ENCODE data around the gene ARRB1.
"Not testable (repeated sequence)": the region's sequence is repeated elsewhere in the genome, so short reads cannot be mapped to it uniquely, and the experiment has no call there.

The ARRB1 gene

DNA sequence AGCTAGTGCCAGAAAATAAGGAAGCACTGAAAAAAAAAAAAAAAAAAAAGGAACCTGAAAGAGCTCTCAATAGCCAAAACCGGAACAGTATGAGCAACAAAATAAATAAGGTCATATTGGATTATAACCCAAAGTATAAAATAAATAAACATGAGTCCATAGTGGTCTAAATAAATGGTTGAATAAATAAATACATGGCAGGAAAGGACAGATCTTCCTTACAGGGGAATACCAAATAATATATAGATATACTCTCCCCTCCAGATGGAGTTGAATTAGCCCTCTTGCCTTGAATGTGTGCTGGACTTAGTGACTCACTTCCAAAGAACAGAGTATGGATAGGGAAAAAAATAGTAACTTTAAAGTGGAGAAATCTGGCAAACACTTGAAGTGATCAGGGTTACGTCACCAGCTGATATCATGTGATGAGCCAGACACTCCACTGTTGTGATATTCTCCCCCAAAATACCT, 14.3 kb upstream of the ARRB1 start:
- no peak overlapping the region for H3K27ac ChIP-seq (ENCODE audit: poor library complexity, severe bottlenecking)
- no peak overlapping the region for H3K4me3 ChIP-seq (ENCODE audit: severe bottlenecking)
- no peaks in the 10 kb centered on the region for H3K36me3 ChIP-seq (ENCODE audit: low read depth)
- H3K27me3 ChIP-seq (ENCODE audit: insufficient read depth, poor library complexity, severe bottlenecking): no peaks in the 10 kb centered on the region
- H3K4me1 ChIP-seq (ENCODE audit: insufficient read depth, poor library complexity, severe bottlenecking): no peaks in the 10 kb centered on the region
- no peak for ATAC-seq (ENCODE audit: low read depth)
- no peak for DNase-seq (ENCODE audit: low spot score)
- no peaks in the 10 kb centered on the region for H3K9me3 ChIP-seq (ENCODE audit: severe bottlenecking)
- TF ChIP-seq, protein P1, sequence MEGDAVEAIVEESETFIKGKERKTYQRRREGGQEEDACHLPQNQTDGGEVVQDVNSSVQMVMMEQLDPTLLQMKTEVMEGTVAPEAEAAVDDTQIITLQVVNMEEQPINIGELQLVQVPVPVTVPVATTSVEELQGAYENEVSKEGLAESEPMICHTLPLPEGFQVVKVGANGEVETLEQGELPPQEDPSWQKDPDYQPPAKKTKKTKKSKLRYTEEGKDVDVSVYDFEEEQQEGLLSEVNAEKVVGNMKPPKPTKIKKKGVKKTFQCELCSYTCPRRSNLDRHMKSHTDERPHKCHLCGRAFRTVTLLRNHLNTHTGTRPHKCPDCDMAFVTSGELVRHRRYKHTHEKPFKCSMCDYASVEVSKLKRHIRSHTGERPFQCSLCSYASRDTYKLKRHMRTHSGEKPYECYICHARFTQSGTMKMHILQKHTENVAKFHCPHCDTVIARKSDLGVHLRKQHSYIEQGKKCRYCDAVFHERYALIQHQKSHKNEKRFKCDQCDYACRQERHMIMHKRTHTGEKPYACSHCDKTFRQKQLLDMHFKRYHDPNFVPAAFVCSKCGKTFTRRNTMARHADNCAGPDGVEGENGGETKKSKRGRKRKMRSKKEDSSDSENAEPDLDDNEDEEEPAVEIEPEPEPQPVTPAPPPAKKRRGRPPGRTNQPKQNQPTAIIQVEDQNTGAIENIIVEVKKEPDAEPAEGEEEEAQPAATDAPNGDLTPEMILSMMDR (IDR thresholded peaks at IDR 0.05; ENCODE audit: poor library complexity, severe bottlenecking): no peak

- not testable (repeated sequence) for H3K9me3 ChIP-seq (ENCODE audit: severe bottlenecking); H3K27ac ChIP-seq (ENCODE audit: poor library complexity, severe bottlenecking); H3K4me3 ChIP-seq (ENCODE audit: severe bottlenecking); ATAC-seq (ENCODE audit: low read depth); H3K4me1 ChIP-seq (ENCODE audit: insufficient read depth, poor library complexity, severe bottlenecking); DNase-seq (ENCODE audit: low spot score); H3K36me3 ChIP-seq (ENCODE audit: low read depth); H3K27me3 ChIP-seq (ENCODE audit: insufficient read depth, poor library complexity, severe bottlenecking)
Observed at GRCh38 chr11:75362285-75362684, 10.8 kb upstream of the ARRB1 start.

DNA sequence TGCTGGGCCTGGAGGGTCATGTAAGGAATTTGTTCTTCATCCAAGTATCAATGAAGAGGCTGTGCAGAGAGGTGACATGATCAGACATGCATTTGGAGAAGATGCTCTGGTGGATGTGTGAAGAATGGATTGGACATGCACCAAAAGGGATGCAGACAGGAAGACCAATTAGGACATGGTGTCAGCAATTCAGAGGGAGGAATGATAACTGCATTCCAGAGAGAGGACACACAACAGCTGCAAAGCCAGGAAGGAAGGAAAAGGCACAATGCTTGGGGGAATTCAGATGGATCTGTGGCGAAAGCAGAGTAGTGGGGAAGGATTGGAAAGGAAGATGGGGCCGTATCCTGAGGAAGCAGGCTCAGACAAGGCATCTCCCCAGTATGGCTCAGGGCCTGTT, 5.2 kb upstream of the ARRB1 start:
- no peak overlapping the region for H3K27ac ChIP-seq (ENCODE audit: poor library complexity, severe bottlenecking)
- no peak for DNase-seq (ENCODE audit: low spot score)
- H3K4me1 ChIP-seq (ENCODE audit: insufficient read depth, poor library complexity, severe bottlenecking): no peaks in the 10 kb centered on the region
- TF ChIP-seq, protein P1 (IDR thresholded peaks at IDR 0.05; ENCODE audit: poor library complexity, severe bottlenecking): no peak
- no peaks in the 10 kb centered on the region for H3K36me3 ChIP-seq (ENCODE audit: low read depth)
- no peak overlapping the region for H3K4me3 ChIP-seq (ENCODE audit: severe bottlenecking)
- no peak for ATAC-seq (ENCODE audit: low read depth)
- H3K27me3 ChIP-seq (ENCODE audit: insufficient read depth, poor library complexity, severe bottlenecking): no peaks in the 10 kb centered on the region
- no peaks in the 10 kb centered on the region for H3K9me3 ChIP-seq (ENCODE audit: severe bottlenecking)

GRCh38 chr11:75355051-75355450, 3.6 kb upstream of the ARRB1 start:
- H3K9me3 ChIP-seq (ENCODE audit: severe bottlenecking): no peaks in the 10 kb centered on the region
- no peak for ATAC-seq (ENCODE audit: low read depth)

DNA sequence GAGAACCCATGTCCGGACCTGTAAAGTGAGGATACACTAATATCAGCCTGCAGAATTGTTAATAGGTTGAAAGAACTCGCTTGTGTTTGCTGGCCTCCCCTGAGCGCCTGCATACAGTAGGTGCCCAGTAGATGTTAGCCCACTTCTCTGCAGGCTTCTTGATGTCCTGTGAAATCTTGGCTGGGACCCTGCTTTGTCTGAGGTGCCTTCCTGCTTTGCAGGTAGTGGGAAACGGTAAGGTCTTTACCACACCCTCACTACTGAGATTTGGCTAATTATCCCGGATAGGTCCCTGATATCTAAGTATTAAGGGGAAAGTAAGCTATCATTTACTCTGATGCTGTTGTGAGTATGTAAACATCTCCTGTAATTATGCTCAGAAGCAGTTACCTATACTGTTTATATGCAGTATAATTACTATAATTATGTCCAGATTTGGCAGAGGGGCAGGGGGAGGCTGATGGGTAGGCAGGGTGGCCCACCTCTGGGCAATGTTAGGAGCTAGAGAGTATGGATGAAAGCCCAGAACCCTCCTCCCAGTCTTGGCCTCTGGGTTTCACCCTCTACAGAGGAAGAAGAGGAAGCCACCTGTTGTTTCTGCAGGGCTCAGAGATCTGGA, 1.2 kb upstream of the ARRB1 start:
- DNase-seq (ENCODE audit: low spot score): no peak
- H3K27me3 ChIP-seq (ENCODE audit: insufficient read depth, poor library complexity, severe bottlenecking): peaks cover 3% of the 10 kb centered on the region
- no peak overlapping the region for H3K4me3 ChIP-seq (ENCODE audit: severe bottlenecking)
- TF ChIP-seq, protein P1 (IDR thresholded peaks at IDR 0.05; ENCODE audit: poor library complexity, severe bottlenecking): no peak
- no peak overlapping the region for H3K27ac ChIP-seq (ENCODE audit: poor library complexity, severe bottlenecking)
- no peaks in the 10 kb centered on the region for H3K9me3 ChIP-seq (ENCODE audit: severe bottlenecking)
- no peak for ATAC-seq (ENCODE audit: low read depth)
- no peaks in the 10 kb centered on the region for H3K36me3 ChIP-seq (ENCODE audit: low read depth)
- no peaks in the 10 kb centered on the region for H3K4me1 ChIP-seq (ENCODE audit: insufficient read depth, poor library complexity, severe bottlenecking)

More at GRCh38 chr11:75355051-75355450, 3.6 kb upstream of the ARRB1 start:
- H3K27ac ChIP-seq (ENCODE audit: poor library complexity, severe bottlenecking): no peak overlapping the region
- H3K4me3 ChIP-seq (ENCODE audit: severe bottlenecking): no peak overlapping the region
- no peaks in the 10 kb centered on the region for H3K36me3 ChIP-seq (ENCODE audit: low read depth)
- DNase-seq (ENCODE audit: low spot score): no peak
- TF ChIP-seq, protein P1 (IDR thresholded peaks at IDR 0.05; ENCODE audit: poor library complexity, severe bottlenecking): no peak
- no peaks in the 10 kb centered on the region for H3K4me1 ChIP-seq (ENCODE audit: insufficient read depth, poor library complexity, severe bottlenecking)
- peaks cover 3% of the 10 kb centered on the region for H3K27me3 ChIP-seq (ENCODE audit: insufficient read depth, poor library complexity, severe bottlenecking)
